K562 (cell line): ENCODE measurements around the gene KCTD13. TPM values are rescaled to one million over a fixed set of nuclear protein-coding genes. Genes with fewer than 3 reads are reported as not detected.

Source experiments
- BRF1 ChIP-seq: IDR thresholded peaks from 3 replicates; pipeline ENCODE4 v1.6.1; 2011; ENCODE audit warnings: borderline replicate concordance, mild to moderate bottlenecking; ENCODE audit not compliant: insufficient read length; ENCODE audit errors: extremely low read depth
- GABPA ChIP-seq: fragments of 200-800 bp; sonication (Bioruptor generic); conservative IDR thresholded peaks from 2 replicates; pipeline ENCODE4 v1.6.1; 2016; ENCODE audit warnings: low read depth, missing genetic modification characterization, missing compliant biosample characterization
- MAFK ChIP-seq: IDR thresholded peaks from 2 replicates; pipeline ENCODE4 v1.6.1; 2011; ENCODE audit warnings: low read length, improper control_type of control experiment
- MAZ ChIP-seq, 2 experiments: fragments of 450-650 bp in 1 of 2; sonication (generic) in 1 of 2; formaldehyde crosslinking; IDR thresholded peaks in 1 of 2; conservative IDR thresholded peaks in 1 of 2; 2 replicates each; pipeline versions ENCODE4 v1.4.0 to v1.5.0; 2020; ENCODE audit warnings: mild to moderate bottlenecking in 1 of 2, missing genetic modification reagents in 1 of 2
- MTA1 ChIP-seq: fragments of 450-650 bp; IDR thresholded peaks from 2 replicates; pipeline ENCODE4 v1.6.1; 2017; ENCODE audit warnings: borderline replicate concordance
- SREBF1 ChIP-seq: fragments of 150-350 bp; IDR thresholded peaks from 2 replicates; pipeline ENCODE4 v1.6.1; 2014; ENCODE audit warnings: antibody characterized with exemption, low read depth, low read length, borderline replicate concordance
- TEAD1 ChIP-seq, 2 experiments: fragments of 450-650 bp in 1 of 2; sonication (generic) in 1 of 2; formaldehyde crosslinking; IDR thresholded peaks; 2 replicates each; pipeline versions ENCODE4 v1.4.0 to v1.8.0; 2020 to 2022; ENCODE audit warnings: mild to moderate bottlenecking in 2 of 2, missing genetic modification reagents in 1 of 2
- ZC3H11A ChIP-seq: IDR thresholded peaks from 2 replicates; pipeline ENCODE4 v1.6.1; 2012; ENCODE audit warnings: low read depth, low read length, improper control_type of control experiment
- polyA plus RNA-seq, 8 experiments: library from polyadenylated mRNA; depleted of rRNA in 4 of 8; stranded (reverse) in 5 of 8; unstranded in 3 of 8; fragments of >200 nt; fragmentation: Nextera tagmentation in 2 of 8; fragmentation: Illumina TruSeq in 1 of 8; extraction: Ambion mirVana in 2 of 8; extraction: Trizol in 1 of 8; gene quantifications; 2 replicates each; pipeline versions ENCODE4 v1.2.1 to v1.2.3, GENCODE V29; 2011 to 2014; ENCODE audit warnings: inconsistent platforms in 1 of 8, missing spikeins in 1 of 8
- total RNA-seq, 7 experiments: library from RNA; depleted of rRNA in 6 of 7; stranded (reverse); fragments of >200 nt in 6 of 7; fragmentation: Illumina TruSeq in 2 of 7; extraction: Trizol in 2 of 7; gene quantifications; 2 replicates each; pipeline versions ENCODE4 v1.2.1 to v1.2.3, GENCODE V29; 2011 to 2021; ENCODE audit warnings: low replicate concordance in 1 of 7
- TF ChIP-seq, protein P1 (sequence below): fragments of 450-650 bp; IDR thresholded peaks from 2 replicates; pipeline ENCODE4 v1.6.1; 2016; ENCODE audit warnings: mild to moderate bottlenecking, moderate library complexity
- TF ChIP-seq, protein P2 (sequence below): fragments of 450-650 bp; IDR thresholded peaks from 2 replicates; pipeline ENCODE4 v1.6.1; 2016; ENCODE audit warnings: borderline replicate concordance
- TF ChIP-seq, protein P3 (sequence below): fragments of 450-650 bp; IDR thresholded peaks from 2 replicates; pipeline ENCODE4 v1.6.1; 2017; ENCODE audit warnings: antibody characterized with exemption

KCTD13 gene
- total and polyA plus RNA-seq, 9 of the 15 experiments (the other 6 are each of a cell fraction or from before 2014, with no cell fraction given) = 1.0 to 20.6 (median 9.8) TPM

GRCh38 chr16:29862884-29863668 lies 63.0 kb downstream of the KCTD13 start, which contains the start of gene CDIPT (continued):
- TF ChIP-seq MAZ (CRISPR knock-in tag; conservative IDR thresholded peaks at IDR 0.05 in 1 of 2, IDR thresholded peaks at IDR 0.05 in 1 of 2) (peak; percentile 86 to 92), ZC3H11A (no peak), MAFK (no peak), MTA1 (no peak), GABPA (tag) (peak; percentile 75), SREBF1 (peak; percentile 83), TEAD1 (CRISPR knock-in tag; IDR thresholded peaks at IDR 0.05) (no peak), BRF1 (no peak)
- TF ChIP-seq, protein P1, sequence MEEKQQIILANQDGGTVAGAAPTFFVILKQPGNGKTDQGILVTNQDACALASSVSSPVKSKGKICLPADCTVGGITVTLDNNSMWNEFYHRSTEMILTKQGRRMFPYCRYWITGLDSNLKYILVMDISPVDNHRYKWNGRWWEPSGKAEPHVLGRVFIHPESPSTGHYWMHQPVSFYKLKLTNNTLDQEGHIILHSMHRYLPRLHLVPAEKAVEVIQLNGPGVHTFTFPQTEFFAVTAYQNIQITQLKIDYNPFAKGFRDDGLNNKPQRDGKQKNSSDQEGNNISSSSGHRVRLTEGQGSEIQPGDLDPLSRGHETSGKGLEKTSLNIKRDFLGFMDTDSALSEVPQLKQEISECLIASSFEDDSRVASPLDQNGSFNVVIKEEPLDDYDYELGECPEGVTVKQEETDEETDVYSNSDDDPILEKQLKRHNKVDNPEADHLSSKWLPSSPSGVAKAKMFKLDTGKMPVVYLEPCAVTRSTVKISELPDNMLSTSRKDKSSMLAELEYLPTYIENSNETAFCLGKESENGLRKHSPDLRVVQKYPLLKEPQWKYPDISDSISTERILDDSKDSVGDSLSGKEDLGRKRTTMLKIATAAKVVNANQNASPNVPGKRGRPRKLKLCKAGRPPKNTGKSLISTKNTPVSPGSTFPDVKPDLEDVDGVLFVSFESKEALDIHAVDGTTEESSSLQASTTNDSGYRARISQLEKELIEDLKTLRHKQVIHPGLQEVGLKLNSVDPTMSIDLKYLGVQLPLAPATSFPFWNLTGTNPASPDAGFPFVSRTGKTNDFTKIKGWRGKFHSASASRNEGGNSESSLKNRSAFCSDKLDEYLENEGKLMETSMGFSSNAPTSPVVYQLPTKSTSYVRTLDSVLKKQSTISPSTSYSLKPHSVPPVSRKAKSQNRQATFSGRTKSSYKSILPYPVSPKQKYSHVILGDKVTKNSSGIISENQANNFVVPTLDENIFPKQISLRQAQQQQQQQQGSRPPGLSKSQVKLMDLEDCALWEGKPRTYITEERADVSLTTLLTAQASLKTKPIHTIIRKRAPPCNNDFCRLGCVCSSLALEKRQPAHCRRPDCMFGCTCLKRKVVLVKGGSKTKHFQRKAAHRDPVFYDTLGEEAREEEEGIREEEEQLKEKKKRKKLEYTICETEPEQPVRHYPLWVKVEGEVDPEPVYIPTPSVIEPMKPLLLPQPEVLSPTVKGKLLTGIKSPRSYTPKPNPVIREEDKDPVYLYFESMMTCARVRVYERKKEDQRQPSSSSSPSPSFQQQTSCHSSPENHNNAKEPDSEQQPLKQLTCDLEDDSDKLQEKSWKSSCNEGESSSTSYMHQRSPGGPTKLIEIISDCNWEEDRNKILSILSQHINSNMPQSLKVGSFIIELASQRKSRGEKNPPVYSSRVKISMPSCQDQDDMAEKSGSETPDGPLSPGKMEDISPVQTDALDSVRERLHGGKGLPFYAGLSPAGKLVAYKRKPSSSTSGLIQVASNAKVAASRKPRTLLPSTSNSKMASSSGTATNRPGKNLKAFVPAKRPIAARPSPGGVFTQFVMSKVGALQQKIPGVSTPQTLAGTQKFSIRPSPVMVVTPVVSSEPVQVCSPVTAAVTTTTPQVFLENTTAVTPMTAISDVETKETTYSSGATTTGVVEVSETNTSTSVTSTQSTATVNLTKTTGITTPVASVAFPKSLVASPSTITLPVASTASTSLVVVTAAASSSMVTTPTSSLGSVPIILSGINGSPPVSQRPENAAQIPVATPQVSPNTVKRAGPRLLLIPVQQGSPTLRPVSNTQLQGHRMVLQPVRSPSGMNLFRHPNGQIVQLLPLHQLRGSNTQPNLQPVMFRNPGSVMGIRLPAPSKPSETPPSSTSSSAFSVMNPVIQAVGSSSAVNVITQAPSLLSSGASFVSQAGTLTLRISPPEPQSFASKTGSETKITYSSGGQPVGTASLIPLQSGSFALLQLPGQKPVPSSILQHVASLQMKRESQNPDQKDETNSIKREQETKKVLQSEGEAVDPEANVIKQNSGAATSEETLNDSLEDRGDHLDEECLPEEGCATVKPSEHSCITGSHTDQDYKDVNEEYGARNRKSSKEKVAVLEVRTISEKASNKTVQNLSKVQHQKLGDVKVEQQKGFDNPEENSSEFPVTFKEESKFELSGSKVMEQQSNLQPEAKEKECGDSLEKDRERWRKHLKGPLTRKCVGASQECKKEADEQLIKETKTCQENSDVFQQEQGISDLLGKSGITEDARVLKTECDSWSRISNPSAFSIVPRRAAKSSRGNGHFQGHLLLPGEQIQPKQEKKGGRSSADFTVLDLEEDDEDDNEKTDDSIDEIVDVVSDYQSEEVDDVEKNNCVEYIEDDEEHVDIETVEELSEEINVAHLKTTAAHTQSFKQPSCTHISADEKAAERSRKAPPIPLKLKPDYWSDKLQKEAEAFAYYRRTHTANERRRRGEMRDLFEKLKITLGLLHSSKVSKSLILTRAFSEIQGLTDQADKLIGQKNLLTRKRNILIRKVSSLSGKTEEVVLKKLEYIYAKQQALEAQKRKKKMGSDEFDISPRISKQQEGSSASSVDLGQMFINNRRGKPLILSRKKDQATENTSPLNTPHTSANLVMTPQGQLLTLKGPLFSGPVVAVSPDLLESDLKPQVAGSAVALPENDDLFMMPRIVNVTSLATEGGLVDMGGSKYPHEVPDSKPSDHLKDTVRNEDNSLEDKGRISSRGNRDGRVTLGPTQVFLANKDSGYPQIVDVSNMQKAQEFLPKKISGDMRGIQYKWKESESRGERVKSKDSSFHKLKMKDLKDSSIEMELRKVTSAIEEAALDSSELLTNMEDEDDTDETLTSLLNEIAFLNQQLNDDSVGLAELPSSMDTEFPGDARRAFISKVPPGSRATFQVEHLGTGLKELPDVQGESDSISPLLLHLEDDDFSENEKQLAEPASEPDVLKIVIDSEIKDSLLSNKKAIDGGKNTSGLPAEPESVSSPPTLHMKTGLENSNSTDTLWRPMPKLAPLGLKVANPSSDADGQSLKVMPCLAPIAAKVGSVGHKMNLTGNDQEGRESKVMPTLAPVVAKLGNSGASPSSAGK = no peak
- TF ChIP-seq, protein P2, sequence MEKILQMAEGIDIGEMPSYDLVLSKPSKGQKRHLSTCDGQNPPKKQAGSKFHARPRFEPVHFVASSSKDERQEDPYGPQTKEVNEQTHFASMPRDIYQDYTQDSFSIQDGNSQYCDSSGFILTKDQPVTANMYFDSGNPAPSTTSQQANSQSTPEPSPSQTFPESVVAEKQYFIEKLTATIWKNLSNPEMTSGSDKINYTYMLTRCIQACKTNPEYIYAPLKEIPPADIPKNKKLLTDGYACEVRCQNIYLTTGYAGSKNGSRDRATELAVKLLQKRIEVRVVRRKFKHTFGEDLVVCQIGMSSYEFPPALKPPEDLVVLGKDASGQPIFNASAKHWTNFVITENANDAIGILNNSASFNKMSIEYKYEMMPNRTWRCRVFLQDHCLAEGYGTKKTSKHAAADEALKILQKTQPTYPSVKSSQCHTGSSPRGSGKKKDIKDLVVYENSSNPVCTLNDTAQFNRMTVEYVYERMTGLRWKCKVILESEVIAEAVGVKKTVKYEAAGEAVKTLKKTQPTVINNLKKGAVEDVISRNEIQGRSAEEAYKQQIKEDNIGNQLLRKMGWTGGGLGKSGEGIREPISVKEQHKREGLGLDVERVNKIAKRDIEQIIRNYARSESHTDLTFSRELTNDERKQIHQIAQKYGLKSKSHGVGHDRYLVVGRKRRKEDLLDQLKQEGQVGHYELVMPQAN = no peak; the same call in 1 of the 2 replicates
- TF ChIP-seq, protein P3, sequence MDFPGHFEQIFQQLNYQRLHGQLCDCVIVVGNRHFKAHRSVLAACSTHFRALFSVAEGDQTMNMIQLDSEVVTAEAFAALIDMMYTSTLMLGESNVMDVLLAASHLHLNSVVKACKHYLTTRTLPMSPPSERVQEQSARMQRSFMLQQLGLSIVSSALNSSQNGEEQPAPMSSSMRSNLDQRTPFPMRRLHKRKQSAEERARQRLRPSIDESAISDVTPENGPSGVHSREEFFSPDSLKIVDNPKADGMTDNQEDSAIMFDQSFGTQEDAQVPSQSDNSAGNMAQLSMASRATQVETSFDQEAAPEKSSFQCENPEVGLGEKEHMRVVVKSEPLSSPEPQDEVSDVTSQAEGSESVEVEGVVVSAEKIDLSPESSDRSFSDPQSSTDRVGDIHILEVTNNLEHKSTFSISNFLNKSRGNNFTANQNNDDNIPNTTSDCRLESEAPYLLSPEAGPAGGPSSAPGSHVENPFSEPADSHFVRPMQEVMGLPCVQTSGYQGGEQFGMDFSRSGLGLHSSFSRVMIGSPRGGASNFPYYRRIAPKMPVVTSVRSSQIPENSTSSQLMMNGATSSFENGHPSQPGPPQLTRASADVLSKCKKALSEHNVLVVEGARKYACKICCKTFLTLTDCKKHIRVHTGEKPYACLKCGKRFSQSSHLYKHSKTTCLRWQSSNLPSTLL = no peak
